Fibroblast of skin of abdomen (primary cell): ENCODE measurements around the gene HOXD8.

Experiments
- DNase-seq: peaks from one replicate; pipeline ENCODE4 v3.0.0-alpha.2; 2013

HOXD8 gene

DNA sequence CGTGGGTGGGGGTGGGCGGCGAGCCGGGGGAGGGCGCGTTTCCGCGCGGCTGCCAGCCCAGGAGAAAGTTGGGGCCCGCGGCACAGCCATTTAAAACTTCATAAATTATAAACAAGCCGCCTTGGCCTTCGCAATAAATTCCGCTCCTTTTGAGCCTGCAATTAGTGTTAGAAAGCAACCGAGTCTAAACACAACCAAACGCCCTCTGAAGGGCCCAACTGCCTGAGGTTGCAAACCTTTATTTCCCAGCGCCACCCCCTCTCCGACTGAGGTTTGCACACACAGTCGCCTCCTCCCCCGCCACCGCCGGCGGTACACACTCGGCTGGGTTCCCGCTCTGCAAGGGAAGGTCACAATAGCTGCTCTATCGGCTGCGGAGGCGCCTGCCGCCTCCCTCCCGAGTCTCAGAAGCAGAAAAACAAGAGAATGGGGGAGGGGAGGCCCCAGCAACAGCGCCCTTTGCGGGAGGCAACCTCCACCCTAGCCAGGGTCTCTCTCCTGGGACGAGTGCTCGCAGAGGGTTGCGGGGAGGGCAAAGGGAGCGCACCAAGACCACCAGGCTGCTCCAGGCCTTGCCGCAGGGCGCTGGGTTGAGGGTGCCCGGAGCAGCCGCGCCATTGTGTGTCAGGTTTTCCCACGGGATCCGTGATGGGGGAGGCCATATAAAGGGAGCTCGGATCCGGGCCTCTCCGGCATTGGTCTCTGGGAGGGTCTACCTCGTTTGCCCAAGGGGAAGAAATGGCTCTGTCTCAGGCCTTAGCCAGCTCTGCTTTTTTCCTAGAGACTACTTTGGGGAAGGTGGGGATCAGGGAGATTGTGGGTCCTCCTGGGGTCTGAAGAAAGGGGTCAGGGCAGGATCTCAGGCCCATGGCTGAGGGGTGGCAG lies 45.6 kb downstream of the HOXD8 start:
- DNase-seq, result peak; percentile 28

DNA sequence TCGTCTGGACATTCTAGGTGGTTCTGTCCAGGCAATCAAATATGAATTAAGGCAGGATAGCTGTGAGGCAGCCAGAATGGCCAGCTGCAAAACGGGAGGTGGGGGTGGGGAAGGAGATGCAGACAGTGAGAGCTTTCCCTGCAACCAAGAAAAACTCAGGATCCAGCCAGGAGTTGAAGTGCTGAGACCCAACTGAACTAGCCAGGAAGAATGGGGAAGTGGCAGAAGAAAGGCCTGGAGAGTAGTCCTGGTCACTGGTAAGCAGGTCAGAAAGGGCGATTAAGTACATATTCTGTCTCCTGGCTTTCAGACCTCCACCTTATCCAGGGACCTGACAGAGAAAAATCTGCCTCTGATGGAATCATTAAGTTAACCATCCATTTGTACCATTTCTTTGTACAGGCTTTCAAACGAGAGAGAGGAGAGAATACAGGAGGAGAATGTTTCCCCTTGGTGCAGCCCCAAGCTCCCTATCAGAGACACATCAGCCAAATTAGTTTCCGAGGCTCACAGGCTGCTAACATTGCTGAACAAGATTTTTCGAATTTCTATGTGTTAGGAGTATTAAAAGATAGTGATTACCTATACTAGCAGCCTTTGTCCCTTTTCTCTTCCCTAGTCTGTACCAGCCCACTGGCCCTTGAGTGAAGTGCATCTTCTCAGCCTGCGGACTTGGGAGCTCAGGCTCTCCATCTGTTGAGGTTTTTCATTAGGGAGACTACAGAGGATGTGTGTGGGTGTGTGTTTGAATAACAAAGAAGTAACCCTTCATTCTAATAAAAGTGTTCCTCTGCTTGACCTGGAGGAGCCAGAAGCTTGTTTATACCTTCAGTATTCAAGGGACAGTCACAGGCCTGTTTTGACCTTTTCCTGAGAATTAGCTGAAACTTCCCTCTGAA lies 46.5 kb downstream of the HOXD8 start:
- DNase-seq, result no peak

DNA sequence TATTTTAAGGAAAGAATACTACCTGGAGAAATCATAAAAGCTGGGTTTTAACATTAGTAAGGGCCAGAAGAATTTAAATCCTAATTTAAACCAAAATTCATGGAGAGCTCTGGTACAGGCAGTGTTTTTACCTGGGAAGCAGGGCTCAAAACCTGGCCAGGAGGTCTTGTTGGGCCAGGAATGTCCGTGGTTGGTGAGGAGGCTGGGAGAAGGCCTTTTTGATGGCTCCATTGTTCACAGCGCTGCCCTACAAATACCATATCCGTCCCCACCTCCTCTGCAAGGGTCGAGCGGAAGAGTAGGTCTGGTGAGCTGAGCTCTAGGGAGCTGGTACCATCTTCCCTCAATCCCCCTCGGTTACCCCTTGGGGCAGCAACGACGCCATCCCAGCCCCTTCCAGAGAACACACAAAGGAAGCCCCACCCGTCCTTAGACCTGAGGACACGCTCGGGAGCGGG lies 48.1 kb downstream of the HOXD8 start:
- peak; percentile 12 for DNase-seq

DNA sequence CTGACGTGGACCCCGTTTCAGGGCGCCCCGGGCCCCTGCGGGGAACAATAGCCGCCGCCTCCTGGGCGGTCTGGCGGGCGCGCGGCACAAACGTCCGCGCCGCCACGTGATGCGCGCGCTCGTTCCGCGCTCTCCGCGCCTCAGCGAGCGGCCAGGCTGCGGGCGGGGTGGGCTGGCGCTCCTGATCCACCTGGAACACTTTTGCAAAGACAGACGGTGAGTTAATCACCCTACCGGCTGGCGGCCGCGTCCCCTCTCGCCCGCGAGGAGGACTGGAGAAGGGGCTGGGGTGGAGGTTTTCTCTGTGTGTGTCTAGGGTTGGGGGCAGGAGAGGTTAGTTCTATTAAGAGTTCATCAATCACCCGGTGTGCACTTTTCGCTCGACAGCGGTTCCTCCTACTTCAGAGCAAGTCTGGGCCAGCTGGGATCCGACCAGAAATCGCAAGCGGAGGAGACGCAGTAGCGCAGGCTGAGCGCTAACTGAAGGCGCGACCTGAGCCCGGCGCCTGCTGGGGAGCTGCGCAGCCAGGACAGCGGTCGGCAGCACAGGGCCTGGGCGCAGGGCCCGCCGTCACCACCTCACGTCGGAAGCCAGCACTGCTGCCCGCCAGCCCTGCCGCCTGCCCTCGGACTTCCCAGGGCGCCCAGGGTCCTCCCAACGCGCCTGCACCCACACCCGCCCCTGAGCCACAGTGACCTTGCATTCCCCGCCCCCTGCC lies 48.7 kb downstream of the HOXD8 start:
- DNase-seq, result peak; percentile 86

DNA sequence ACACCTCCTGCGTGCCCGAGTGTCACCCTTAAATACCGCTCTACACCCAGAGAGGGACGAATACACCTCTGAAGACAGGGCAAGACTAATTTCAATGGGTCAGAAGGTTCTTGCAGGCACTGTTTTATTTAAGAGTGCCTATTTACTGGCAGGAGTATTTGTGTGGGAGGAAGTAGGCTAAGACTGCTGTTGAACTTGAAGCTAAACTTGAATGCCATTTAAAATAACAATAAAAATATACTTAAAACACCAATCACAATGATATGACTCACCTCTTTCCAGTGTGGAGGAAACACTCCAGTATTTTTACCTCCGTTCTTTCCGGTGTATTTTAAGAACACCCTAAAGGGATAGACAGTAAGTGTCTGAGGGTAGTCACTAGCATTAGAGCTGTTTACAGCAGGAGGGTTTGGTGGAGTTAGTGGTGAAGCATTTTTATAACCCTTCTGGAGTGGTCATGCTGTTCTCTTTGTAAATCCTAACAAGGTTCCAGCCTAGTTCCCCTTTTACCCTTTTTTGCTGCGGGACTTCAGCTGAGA lies 49.3 kb downstream of the HOXD8 start:
- no peak for DNase-seq

DNA sequence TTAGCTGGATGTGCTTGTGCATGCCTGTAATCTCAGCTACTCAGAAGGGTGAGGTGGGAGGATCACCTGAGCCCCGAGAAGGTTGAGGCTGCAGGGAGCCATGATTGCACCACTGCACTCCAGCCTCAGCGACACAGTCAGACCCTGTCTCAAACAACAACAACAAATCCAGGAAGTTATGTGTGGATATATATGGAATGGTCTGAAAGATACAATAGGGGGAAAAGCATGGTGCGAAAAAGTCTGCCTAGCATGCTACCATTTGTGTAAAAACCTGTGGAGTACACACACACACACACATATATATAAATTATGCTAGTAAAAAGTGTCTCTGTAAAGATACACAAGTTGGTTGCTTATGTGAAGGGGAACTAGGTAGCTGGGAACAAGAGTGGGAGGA lies 52.0 kb downstream of the HOXD8 start:
- DNase-seq, result no peak
